Uterus (tissue), 4 donors: ENCODE measurements around the gene VSIG8. TPM values are rescaled to one million over a fixed set of nuclear protein-coding genes. Genes with fewer than 3 reads are reported as not detected.

Experiments
- DNase-seq, 2 donors: peaks; one replicate each; pipeline ENCODE4 v3.0.0-alpha.2; 2019 to 2020
- H3K27ac ChIP-seq, 2 donors: fragments of 200-600 bp; sonication (generic); 1 replicate in 1 of 2; 2 replicates in 1 of 2; pipeline ENCODE4 v1.5.1; 2016 to 2018
- H3K27me3 ChIP-seq, 2 donors: fragments of 200-600 bp; sonication (generic); one replicate each; pipeline ENCODE4 v1.5.1; 2018 to 2019; ENCODE audit warnings: control low read depth in 1 of 2
- H3K36me3 ChIP-seq, 2 donors: fragments of 200-600 bp; sonication (generic); one replicate each; pipeline ENCODE4 v1.5.1; 2019; ENCODE audit warnings: control low read depth in 1 of 2
- H3K4me1 ChIP-seq, 2 donors: fragments of 200-600 bp; sonication (generic); one replicate each; pipeline ENCODE4 v1.5.1; 2018 to 2019; ENCODE audit warnings: control low read depth in 1 of 2
- H3K4me3 ChIP-seq, 2 donors: fragments of 200-600 bp; sonication (generic); 1 replicate in 1 of 2; 2 replicates in 1 of 2; pipeline ENCODE4 v1.5.1; 2018 to 2019; ENCODE audit warnings: mild to moderate bottlenecking in 1 of 2
- H3K9me3 ChIP-seq, 2 donors: fragments of 200-600 bp; sonication (generic); one replicate each; pipeline ENCODE4 v1.5.1; 2019; ENCODE audit warnings: control low read depth in 1 of 2
- CTCF ChIP-seq, 4 experiments: fragments of 200-600 bp in 2 of 4; fragments of 450-650 bp in 2 of 4; sonication (generic) in 2 of 4; IDR thresholded peaks; one replicate each; pipeline ENCODE4 v1.5.1; 2016 to 2019; ENCODE audit warnings: antibody characterized with exemption in 4 of 4, mild to moderate bottlenecking in 2 of 4, moderate library complexity in 1 of 4
- POLR2A ChIP-seq, 2 donors: fragments of 450-650 bp; IDR thresholded peaks; one replicate each; pipeline ENCODE4 v1.6.1; 2016; ENCODE audit warnings: antibody characterized with exemption in 2 of 2, mild to moderate bottlenecking in 1 of 2, moderate library complexity in 1 of 2
- intact Hi-C: fragments of 100-400 bp; cut with DNase I; formaldehyde crosslinking; loops from one replicate; pipeline ENCODE4 v1.15.1; 2023; ENCODE audit warnings: low total_unique reads
- total RNA-seq, 4 donors: library from RNA; depleted of rRNA in 3 of 4; stranded (reverse); fragments of >200 nt in 3 of 4; gene quantifications; one replicate each; pipeline versions ENCODE4 v1.1.0 to v1.2.4, GENCODE V29; 2014 to 2023
- donor health status: DM: yes; HTN: yes; CAD: no.

Gene VSIG8
- total RNA-seq, 4 donors from 2014 or later = 0.37 TPM; not detected in 3

GRCh38 chr1:159883134-159883533, 20.7 kb upstream of the VSIG8 start:
- Histone ChIP-seq H3K27ac (no peak overlapping the region), H3K4me3 (no peak overlapping the region), H3K27me3 (no peaks in the 10 kb centered on the region), H3K9me3 (no peaks in the 10 kb centered on the region), H3K4me1 (no peaks in the 10 kb centered on the region), H3K36me3 (no peaks in the 10 kb centered on the region)
- DNase-seq = no peak
- TF ChIP-seq POLR2A (IDR thresholded peaks at IDR 0.05) = no peak
- no peak for TF ChIP-seq CTCF (IDR thresholded peaks at IDR 0.05)
- intact Hi-C loops = loop anchor here (10.0 kb wide), 1 partner anchor 78 kb away; the partner anchor contains the start of gene FCRL6

GRCh38 chr1:159882527-159882862, 20.0 kb upstream of the VSIG8 start:
- DNase-seq = no peak
- Histone ChIP-seq H3K9me3 (no peaks in the 10 kb centered on the region), H3K36me3 (no peaks in the 10 kb centered on the region), H3K4me1 (no peaks in the 10 kb centered on the region), H3K27me3 (no peaks in the 10 kb centered on the region), H3K4me3 (no peak overlapping the region), H3K27ac (no peak overlapping the region)
- intact Hi-C loops = loop anchor here (10.0 kb wide), 1 partner anchor 78 kb away; the partner anchor contains the start of gene FCRL6
- TF ChIP-seq CTCF (IDR thresholded peaks at IDR 0.05) = no peak
- TF ChIP-seq POLR2A (IDR thresholded peaks at IDR 0.05) = no peak

- intact Hi-C loops = loop anchor here (10.0 kb wide), 1 partner anchor 77 kb away; the partner anchor contains the start of gene FCRL6
- no peaks in the 10 kb centered on the region for H3K9me3 ChIP-seq
- no peak overlapping the region for H3K4me3 ChIP-seq
- H3K36me3 ChIP-seq = no peaks in the 10 kb centered on the region
- DNase-seq = peak; percentile 57 to 75
- no peak for TF ChIP-seq CTCF (IDR thresholded peaks at IDR 0.05)
- TF ChIP-seq POLR2A (IDR thresholded peaks at IDR 0.05) = no peak
- no peak overlapping the region for H3K27ac ChIP-seq
- no peaks in the 10 kb centered on the region for H3K4me1 ChIP-seq
- no peaks in the 10 kb centered on the region for H3K27me3 ChIP-seq
Measured at GRCh38 chr1:159881622-159882526, 19.4 kb upstream of the VSIG8 start.

GRCh38 chr1:159880430-159880829, 18.0 kb upstream of the VSIG8 start:
- Histone ChIP-seq H3K27me3 (no peaks in the 10 kb centered on the region), H3K27ac (no peak overlapping the region), H3K9me3 (no peaks in the 10 kb centered on the region), H3K36me3 (no peaks in the 10 kb centered on the region), H3K4me3 (no peak overlapping the region), H3K4me1 (no peaks in the 10 kb centered on the region)
- DNase-seq = no peak
- intact Hi-C loops = loop anchor here (10.0 kb wide), 1 partner anchor 76 kb away; the partner anchor contains the start of gene FCRL6
- TF ChIP-seq POLR2A (IDR thresholded peaks at IDR 0.05) = no peak
- no peak for TF ChIP-seq CTCF (IDR thresholded peaks at IDR 0.05)

- no peaks in the 10 kb centered on the region for H3K36me3 ChIP-seq
Measured at GRCh38 chr1:159879977-159880376, 17.5 kb upstream of the VSIG8 start.

More at GRCh38 chr1:159879977-159880376, 17.5 kb upstream of the VSIG8 start:
- H3K9me3 ChIP-seq = no peaks in the 10 kb centered on the region
- intact Hi-C loops = loop anchor here (10.0 kb wide), 1 partner anchor 75 kb away; the partner anchor contains the start of gene FCRL6
- no peak overlapping the region for H3K27ac ChIP-seq
- DNase-seq = no peak
- H3K4me3 ChIP-seq = no peak overlapping the region
- H3K4me1 ChIP-seq = no peaks in the 10 kb centered on the region
- TF ChIP-seq CTCF (IDR thresholded peaks at IDR 0.05) (no peak), POLR2A (IDR thresholded peaks at IDR 0.05) (no peak)
- H3K27me3 ChIP-seq = no peaks in the 10 kb centered on the region
